PFSK-1 (cell line): ENCODE results near the gene NIPBL.

Experiments
- FOXP2 ChIP-seq: optimal IDR thresholded peaks from 2 replicates; pipeline ENCODE3; 2011; ENCODE audit warnings: borderline replicate concordance, control low read depth, inconsistent platforms; ENCODE audit not compliant: insufficient read depth; ENCODE audit errors: extremely low read length, extremely low read depth
- POLR2AphosphoS5 ChIP-seq: IDR thresholded peaks from 2 replicates; pipeline ENCODE4 v1.6.1; 2012; ENCODE audit warnings: low read depth, mild to moderate bottlenecking, control low read depth, low read length, moderate library complexity
- REST ChIP-seq, 2 experiments: IDR thresholded peaks; 2 replicates each; pipeline versions ENCODE4 v1.6.1 to v1.8.0; 2011 to 2012; ENCODE audit warnings: low read depth in 2 of 2, low read length in 2 of 2, control low read depth in 1 of 2, inconsistent platforms in 1 of 2, mild to moderate bottlenecking in 1 of 2, moderate library complexity in 1 of 2; ENCODE audit not compliant: insufficient read depth in 1 of 2
- SIN3A ChIP-seq: IDR thresholded peaks from 2 replicates; pipeline ENCODE4 v1.6.1; 2012; ENCODE audit warnings: mild to moderate bottlenecking, low read length, moderate library complexity, borderline replicate concordance; ENCODE audit not compliant: insufficient read depth
- TAF1 ChIP-seq: IDR thresholded peaks from 2 replicates; pipeline ENCODE4 v1.6.1; 2012; ENCODE audit warnings: low read length, control low read depth, borderline replicate concordance; ENCODE audit not compliant: insufficient read depth

Gene NIPBL

DNA sequence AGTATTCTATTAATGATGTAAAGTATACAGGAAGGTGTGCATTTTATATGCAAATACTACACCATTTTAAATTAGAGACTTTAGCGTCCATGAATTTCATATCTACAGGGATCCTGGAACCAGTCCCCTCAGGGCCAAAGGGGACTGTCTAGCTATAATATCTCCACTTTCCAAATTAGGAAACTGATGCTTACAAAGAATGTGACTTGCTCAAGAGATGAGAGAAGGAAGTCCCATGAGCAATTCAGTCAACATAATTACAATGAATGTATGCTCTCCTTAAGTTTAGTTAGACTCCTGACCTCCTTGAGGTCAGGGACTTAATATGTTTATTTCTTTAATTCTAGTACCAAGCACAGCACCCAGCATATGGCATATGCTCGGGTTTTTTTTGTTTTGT is 23.7 kb downstream of the NIPBL start:
- no peak for TF ChIP-seq REST (IDR thresholded peaks at IDR 0.05; ENCODE audit: insufficient read depth in 1 of 2, low read depth in 2 of 2, low read length in 2 of 2)
- TF ChIP-seq FOXP2 = no peak
- no peak for TF ChIP-seq TAF1
- no peak for TF ChIP-seq SIN3A
- TF ChIP-seq POLR2AphosphoS5 = no peak

GRCh38 chr5:36901856-36902255 is 25.3 kb downstream of the NIPBL start:
- TF ChIP-seq FOXP2 (no peak), REST (IDR thresholded peaks at IDR 0.05; ENCODE audit: insufficient read depth in 1 of 2, low read depth in 2 of 2, low read length in 2 of 2) (no peak), POLR2AphosphoS5 (no peak), TAF1 (no peak), SIN3A (no peak)

DNA sequence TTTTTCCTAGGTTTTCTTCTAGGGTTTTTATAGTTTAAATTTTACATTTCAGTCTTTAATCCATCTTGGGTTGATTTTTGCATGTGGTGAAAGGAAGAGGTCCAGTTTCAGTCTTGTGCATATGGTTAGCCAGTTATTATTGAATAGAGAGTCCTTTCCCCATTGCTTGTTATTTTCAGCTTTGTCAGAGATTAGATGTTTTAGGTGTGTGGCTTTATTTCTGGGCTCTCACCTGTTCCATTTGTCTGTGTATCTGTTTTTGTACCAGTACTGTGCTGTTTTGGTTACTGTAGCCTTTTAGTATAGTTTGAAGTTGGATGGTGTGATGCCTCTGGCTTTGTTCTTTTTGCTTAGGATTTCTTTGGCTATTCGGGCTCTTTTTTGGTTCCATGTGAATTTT is 25.8 kb downstream of the NIPBL start:
- TF ChIP-seq FOXP2 (no peak), SIN3A (no peak), POLR2AphosphoS5 (no peak), REST (IDR thresholded peaks at IDR 0.05; ENCODE audit: insufficient read depth in 1 of 2, low read depth in 2 of 2, low read length in 2 of 2) (no peak), TAF1 (no peak)

DNA sequence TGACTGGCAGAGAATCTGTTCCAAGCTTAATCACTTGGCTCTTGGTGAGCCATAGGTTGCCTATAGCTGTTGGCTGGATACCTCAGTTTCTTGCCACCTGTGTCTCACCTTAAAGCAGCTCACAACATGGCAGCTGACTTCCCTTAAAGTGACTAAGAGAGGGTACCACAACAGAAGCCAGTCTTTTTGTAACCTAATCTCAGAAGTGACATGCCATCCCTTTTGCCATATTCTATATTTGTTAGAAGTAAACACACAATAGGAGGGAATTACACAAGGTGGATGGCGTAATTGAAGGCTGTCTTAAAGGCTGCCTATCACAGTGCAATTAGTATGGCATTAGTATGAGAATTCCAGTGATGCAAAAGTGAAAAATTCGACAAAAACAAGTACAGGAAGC is 28.1 kb downstream of the NIPBL start:
- TF ChIP-seq TAF1 (no peak), POLR2AphosphoS5 (no peak), REST (IDR thresholded peaks at IDR 0.05; ENCODE audit: insufficient read depth in 1 of 2, low read depth in 2 of 2, low read length in 2 of 2) (no peak), FOXP2 (no peak), SIN3A (no peak)

GRCh38 chr5:36908544-36909260 is 32.1 kb downstream of the NIPBL start:
- TF ChIP-seq SIN3A = no peak
- no peak for TF ChIP-seq REST (IDR thresholded peaks at IDR 0.05; ENCODE audit: insufficient read depth in 1 of 2, low read depth in 2 of 2, low read length in 2 of 2)
- TF ChIP-seq POLR2AphosphoS5 = no peak
- TF ChIP-seq TAF1 = no peak
- no peak for TF ChIP-seq FOXP2
